GM21576 (cell line): ENCODE results near the gene EGFL7.

Experiments
- ATAC-seq: cut with Tn5 transposase; IDR thresholded peaks from one replicate; pipeline ENCODE4 v1.9.1; 2021; ENCODE audit warnings: mild to moderate bottlenecking, moderate library complexity; ENCODE audit not compliant: unreplicated experiment

Gene EGFL7

GRCh38 chr9:136662656-136663581 lies at the start of gene EGFL7:
TSS of gene EGFL7 (plus strand) at chr9:136662916. CDS start at chr9:136668283, 5,367 bp downstream.
- no peak for ATAC-seq

GRCh38 chr9:136613824-136614371 lies 48.8 kb upstream of the EGFL7 start:
- no peak for ATAC-seq

GRCh38 chr9:136614372-136614922 lies 48.3 kb upstream of the EGFL7 start:
- ATAC-seq = no peak

- no peak for ATAC-seq
These were observed 47.6 kb upstream of the EGFL7 start for GRCh38 chr9:136614967-136615623.

- ATAC-seq = no peak
These were observed 46.9 kb upstream of the EGFL7 start for GRCh38 chr9:136615631-136616306.

GRCh38 chr9:136616307-136616635 lies 46.4 kb upstream of the EGFL7 start:
- no peak for ATAC-seq

- no peak for ATAC-seq
These were observed 45.6 kb upstream of the EGFL7 start for GRCh38 chr9:136616948-136617695.

GRCh38 chr9:136617746-136618579 lies 44.8 kb upstream of the EGFL7 start:
- no peak for ATAC-seq

- ATAC-seq = no peak
These were observed 43.9 kb upstream of the EGFL7 start for GRCh38 chr9:136618580-136619547.

GRCh38 chr9:136619742-136620440 lies 42.8 kb upstream of the EGFL7 start:
- no peak for ATAC-seq

GRCh38 chr9:136620441-136621018 lies 42.2 kb upstream of the EGFL7 start:
- ATAC-seq = no peak

GRCh38 chr9:136621019-136621733 lies 41.5 kb upstream of the EGFL7 start:
- no peak for ATAC-seq

- no peak for ATAC-seq
These were observed 41.0 kb upstream of the EGFL7 start for GRCh38 chr9:136621734-136622093.

- no peak for ATAC-seq
These were observed 40.2 kb upstream of the EGFL7 start for GRCh38 chr9:136622538-136622948.

- no peak for ATAC-seq
These were observed 39.5 kb upstream of the EGFL7 start for GRCh38 chr9:136623016-136623841.

- ATAC-seq = no peak
These were observed 38.9 kb upstream of the EGFL7 start for GRCh38 chr9:136623842-136624183.
